Measurements from ENCODE around the gene UBR1.

- TF ChIP-seq CTCF (IDR thresholded peaks at IDR 0.05) (no peak), POLR2A (IDR thresholded peaks at IDR 0.05) (no peak), EP300 (IDR thresholded peaks at IDR 0.05) (no peak)
Observed at GRCh38 chr15:42973114-42973513, 132.7 kb downstream of the UBR1 start.

All from tibial nerve (tissue), 4 donors.